ENCODE results near the gene ZBTB16. TPM values are rescaled to one million over a fixed set of nuclear protein-coding genes. Genes with fewer than 3 reads are reported as not detected.

The ZBTB16 gene
- total and polyA plus RNA-seq, 2 experiments from 2014 or later: 0.29 to 1.4 TPM

DNA sequence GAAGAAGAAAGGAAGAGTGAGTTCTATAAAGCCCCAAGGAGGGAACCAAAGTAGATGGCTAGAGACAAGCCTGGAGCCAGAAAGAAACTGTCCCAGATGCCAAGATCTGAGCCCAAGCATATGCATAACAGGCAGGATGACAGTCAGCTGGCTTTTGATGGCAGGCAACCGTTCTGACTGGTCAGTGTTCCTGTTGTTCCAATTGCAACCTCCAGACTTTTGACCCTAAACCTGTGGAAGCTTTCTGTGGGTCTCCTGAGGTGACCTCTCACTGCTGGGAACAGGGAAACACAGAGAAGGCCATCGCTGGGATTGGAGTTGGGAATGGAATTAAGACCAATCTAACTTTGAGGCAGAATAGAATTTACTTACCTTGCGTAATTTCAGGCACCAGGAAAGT, 215.1 kb downstream of the ZBTB16 start:
- Mint-ChIP-seq H3K9me3 (no peaks in the 10 kb centered on the region), H3K27me3 (ENCODE audit: insufficient read depth, low read depth, poor library complexity) (no peaks in the 10 kb centered on the region), H3K4me1 (no peaks in the 10 kb centered on the region; the same call in 2 of the 3 replicates), H3K36me3 (ENCODE audit: low read depth) (no peaks in the 10 kb centered on the region; the same call in 2 of the 3 replicates), H3K4me3 (no peak overlapping the region), H3K27ac (no peak overlapping the region)
- ATAC-seq (no peak), DNase-seq (ENCODE audit: low spot score) (no peak)
- Histone ChIP-seq H3K27ac (ENCODE audit: low read depth) (no peak overlapping the region), H4K20me1 (replicated peaks; ENCODE audit: insufficient read depth) (no peaks in the 10 kb centered on the region), H3K36me3 (ENCODE audit: insufficient read depth) (no peaks in the 10 kb centered on the region), H2AFZ (no peak overlapping the region), H3K4me2 (no peak overlapping the region), H3K9me2 (ENCODE audit: insufficient read depth) (peaks cover 4% of the 10 kb centered on the region; the same call in 1 of the 2 replicates), H3K4me1 (ENCODE audit: insufficient read depth) (no peaks in the 10 kb centered on the region), H3F3A (replicated peaks; ENCODE audit: low read depth) (no peaks in the 10 kb centered on the region), H3K27me3 (ENCODE audit: insufficient read depth) (no peaks in the 10 kb centered on the region), H3K79me2 (replicated peaks; ENCODE audit: insufficient read depth) (no peaks in the 10 kb centered on the region), H3K4me3 (no peak overlapping the region)
- TF ChIP-seq CREB1 (CRISPR knock-in tag; IDR thresholded peaks at IDR 0.05; ENCODE audit: low read depth) (no peak), STAT1 (IDR thresholded peaks at IDR 0.05; ENCODE audit: unreplicated experiment) (no peak), JUNB (IDR thresholded peaks at IDR 0.05; ENCODE audit: unreplicated experiment) (no peak), CTCF (conservative IDR thresholded peaks at IDR 0.05; ENCODE audit: low read depth in 2 of 2) (no peak), NANOG (IDR thresholded peaks at IDR 0.05; ENCODE audit: borderline replicate concordance) (no peak), ETS1 (IDR thresholded peaks at IDR 0.05) (no peak), ZNF331 (CRISPR knock-in tag; IDR thresholded peaks at IDR 0.05; ENCODE audit: low read depth) (no peak), EZH2 (IDR thresholded peaks at IDR 0.05; ENCODE audit: low read depth, unreplicated experiment) (no peak), POLR2AphosphoS5 (IDR thresholded peaks at IDR 0.05; ENCODE audit: low read depth) (no peak), ZNF114 (CRISPR knock-in tag; IDR thresholded peaks at IDR 0.05) (no peak), EZH2phosphoT487 (IDR thresholded peaks at IDR 0.05; ENCODE audit: unreplicated experiment) (no peak)
- TF ChIP-seq, protein P1, sequence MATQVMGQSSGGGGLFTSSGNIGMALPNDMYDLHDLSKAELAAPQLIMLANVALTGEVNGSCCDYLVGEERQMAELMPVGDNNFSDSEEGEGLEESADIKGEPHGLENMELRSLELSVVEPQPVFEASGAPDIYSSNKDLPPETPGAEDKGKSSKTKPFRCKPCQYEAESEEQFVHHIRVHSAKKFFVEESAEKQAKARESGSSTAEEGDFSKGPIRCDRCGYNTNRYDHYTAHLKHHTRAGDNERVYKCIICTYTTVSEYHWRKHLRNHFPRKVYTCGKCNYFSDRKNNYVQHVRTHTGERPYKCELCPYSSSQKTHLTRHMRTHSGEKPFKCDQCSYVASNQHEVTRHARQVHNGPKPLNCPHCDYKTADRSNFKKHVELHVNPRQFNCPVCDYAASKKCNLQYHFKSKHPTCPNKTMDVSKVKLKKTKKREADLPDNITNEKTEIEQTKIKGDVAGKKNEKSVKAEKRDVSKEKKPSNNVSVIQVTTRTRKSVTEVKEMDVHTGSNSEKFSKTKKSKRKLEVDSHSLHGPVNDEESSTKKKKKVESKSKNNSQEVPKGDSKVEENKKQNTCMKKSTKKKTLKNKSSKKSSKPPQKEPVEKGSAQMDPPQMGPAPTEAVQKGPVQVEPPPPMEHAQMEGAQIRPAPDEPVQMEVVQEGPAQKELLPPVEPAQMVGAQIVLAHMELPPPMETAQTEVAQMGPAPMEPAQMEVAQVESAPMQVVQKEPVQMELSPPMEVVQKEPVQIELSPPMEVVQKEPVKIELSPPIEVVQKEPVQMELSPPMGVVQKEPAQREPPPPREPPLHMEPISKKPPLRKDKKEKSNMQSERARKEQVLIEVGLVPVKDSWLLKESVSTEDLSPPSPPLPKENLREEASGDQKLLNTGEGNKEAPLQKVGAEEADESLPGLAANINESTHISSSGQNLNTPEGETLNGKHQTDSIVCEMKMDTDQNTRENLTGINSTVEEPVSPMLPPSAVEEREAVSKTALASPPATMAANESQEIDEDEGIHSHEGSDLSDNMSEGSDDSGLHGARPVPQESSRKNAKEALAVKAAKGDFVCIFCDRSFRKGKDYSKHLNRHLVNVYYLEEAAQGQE (IDR thresholded peaks at IDR 0.05; ENCODE audit: unreplicated experiment): no peak
- TF ChIP-seq, protein P2, sequence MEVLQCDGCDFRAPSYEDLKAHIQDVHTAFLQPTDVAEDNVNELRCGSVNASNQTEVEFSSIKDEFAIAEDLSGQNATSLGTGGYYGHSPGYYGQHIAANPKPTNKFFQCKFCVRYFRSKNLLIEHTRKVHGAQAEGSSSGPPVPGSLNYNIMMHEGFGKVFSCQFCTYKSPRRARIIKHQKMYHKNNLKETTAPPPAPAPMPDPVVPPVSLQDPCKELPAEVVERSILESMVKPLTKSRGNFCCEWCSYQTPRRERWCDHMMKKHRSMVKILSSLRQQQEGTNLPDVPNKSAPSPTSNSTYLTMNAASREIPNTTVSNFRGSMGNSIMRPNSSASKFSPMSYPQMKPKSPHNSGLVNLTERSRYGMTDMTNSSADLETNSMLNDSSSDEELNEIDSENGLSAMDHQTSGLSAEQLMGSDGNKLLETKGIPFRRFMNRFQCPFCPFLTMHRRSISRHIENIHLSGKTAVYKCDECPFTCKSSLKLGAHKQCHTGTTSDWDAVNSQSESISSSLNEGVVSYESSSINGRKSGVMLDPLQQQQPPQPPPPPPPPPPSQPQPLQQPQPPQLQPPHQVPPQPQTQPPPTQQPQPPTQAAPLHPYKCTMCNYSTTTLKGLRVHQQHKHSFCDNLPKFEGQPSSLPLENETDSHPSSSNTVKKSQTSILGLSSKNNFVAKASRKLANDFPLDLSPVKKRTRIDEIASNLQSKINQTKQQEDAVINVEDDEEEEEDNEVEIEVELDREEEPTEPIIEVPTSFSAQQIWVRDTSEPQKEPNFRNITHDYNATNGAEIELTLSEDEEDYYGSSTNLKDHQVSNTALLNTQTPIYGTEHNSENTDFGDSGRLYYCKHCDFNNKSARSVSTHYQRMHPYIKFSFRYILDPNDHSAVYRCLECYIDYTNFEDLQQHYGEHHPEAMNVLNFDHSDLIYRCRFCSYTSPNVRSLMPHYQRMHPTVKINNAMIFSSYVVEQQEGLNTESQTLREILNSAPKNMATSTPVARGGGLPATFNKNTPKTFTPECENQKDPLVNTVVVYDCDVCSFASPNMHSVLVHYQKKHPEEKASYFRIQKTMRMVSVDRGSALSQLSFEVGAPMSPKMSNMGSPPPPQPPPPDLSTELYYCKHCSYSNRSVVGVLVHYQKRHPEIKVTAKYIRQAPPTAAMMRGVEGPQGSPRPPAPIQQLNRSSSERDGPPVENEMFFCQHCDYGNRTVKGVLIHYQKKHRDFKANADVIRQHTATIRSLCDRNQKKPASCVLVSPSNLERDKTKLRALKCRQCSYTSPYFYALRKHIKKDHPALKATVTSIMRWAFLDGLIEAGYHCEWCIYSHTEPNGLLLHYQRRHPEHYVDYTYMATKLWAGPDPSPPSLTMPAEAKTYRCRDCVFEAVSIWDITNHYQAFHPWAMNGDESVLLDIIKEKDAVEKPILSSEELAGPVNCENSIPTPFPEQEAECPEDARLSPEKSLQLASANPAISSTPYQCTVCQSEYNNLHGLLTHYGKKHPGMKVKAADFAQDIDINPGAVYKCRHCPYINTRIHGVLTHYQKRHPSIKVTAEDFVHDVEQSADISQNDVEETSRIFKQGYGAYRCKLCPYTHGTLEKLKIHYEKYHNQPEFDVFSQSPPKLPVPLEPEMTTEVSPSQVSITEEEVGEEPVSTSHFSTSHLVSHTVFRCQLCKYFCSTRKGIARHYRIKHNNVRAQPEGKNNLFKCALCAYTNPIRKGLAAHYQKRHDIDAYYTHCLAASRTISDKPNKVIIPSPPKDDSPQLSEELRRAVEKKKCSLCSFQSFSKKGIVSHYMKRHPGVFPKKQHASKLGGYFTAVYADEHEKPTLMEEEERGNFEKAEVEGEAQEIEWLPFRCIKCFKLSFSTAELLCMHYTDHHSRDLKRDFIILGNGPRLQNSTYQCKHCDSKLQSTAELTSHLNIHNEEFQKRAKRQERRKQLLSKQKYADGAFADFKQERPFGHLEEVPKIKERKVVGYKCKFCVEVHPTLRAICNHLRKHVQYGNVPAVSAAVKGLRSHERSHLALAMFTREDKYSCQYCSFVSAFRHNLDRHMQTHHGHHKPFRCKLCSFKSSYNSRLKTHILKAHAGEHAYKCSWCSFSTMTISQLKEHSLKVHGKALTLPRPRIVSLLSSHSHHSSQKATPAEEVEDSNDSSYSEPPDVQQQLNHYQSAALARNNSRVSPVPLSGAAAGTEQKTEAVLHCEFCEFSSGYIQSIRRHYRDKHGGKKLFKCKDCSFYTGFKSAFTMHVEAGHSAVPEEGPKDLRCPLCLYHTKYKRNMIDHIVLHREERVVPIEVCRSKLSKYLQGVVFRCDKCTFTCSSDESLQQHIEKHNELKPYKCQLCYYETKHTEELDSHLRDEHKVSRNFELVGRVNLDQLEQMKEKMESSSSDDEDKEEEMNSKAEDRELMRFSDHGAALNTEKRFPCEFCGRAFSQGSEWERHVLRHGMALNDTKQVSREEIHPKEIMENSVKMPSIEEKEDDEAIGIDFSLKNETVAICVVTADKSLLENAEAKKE (CRISPR knock-in tag; IDR thresholded peaks at IDR 0.05): no peak

Measured in GM23338 (cell line).